ENCODE data around the gene ENHO.
"Not testable (repeated sequence)": the region's sequence is repeated elsewhere in the genome, so short reads cannot be mapped to it uniquely, and the experiment has no call there.

Gene ENHO

DNA sequence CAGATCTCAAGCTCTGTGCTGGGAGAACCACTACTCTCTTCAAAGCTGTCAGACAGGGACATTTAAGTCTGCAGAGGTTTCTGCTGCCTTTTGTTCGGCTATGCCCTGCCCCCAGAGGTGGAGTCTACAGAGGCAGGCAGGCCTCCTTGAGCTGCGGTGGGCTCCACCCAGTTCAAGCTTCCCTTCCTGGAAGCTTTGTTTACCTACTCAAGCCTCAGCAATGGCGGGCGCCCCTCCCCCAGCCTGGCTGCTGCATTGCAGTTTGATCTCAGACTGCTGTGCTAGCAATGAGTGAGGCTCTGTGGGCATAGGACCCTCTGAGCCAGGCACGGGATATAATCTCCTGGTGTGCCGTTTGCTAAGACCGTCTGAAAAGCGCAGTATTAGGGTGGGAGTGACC, 9.3 kb upstream of the ENHO start:
- in situ Hi-C loops (cut with MboI; ENCODE audit: low sequenced_read_pairs), result not testable (repeated sequence)

DNA sequence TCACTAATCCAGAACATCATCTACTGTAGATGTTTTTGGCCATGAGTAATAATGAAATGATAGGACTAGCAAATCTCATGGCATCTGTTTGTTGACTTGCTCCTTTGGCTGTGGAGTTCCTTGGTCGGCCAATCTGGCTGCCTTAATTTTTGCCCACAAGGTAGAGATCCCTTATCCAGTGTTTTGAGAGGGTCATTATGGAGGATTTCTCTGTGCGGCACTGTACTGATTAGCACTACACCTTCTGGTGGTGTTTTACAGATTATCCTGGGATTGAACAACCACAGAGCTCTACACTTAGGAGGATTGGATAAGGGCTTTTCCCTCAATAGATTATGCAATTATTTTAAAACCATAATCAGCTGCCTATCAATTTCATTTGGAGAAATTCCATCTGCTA, 3.2 kb upstream of the ENHO start:
- in situ Hi-C loops (cut with MboI; ENCODE audit: low sequenced_read_pairs), result no loop called here

DNA sequence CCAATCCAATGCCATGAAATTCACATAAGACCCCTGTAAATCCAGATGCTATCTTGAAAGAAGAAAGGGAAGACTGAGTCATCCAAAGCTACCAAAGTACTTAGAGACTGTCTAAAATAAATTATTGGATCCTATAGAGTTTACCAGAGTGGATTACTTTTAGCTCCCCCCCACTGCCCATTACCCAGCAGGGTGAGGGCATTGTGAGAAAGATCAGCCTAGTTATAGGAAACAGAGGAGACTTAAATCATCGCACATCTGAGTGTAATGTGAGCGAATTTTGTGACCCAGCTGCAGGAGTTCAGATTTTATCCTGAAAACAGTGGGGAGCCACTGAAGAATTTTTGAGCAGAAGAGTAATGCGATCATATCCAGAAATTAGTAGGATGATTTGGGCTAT, 1.6 kb upstream of the ENHO start:
- in situ Hi-C loops (cut with MboI; ENCODE audit: low sequenced_read_pairs), result no loop called here

DNA sequence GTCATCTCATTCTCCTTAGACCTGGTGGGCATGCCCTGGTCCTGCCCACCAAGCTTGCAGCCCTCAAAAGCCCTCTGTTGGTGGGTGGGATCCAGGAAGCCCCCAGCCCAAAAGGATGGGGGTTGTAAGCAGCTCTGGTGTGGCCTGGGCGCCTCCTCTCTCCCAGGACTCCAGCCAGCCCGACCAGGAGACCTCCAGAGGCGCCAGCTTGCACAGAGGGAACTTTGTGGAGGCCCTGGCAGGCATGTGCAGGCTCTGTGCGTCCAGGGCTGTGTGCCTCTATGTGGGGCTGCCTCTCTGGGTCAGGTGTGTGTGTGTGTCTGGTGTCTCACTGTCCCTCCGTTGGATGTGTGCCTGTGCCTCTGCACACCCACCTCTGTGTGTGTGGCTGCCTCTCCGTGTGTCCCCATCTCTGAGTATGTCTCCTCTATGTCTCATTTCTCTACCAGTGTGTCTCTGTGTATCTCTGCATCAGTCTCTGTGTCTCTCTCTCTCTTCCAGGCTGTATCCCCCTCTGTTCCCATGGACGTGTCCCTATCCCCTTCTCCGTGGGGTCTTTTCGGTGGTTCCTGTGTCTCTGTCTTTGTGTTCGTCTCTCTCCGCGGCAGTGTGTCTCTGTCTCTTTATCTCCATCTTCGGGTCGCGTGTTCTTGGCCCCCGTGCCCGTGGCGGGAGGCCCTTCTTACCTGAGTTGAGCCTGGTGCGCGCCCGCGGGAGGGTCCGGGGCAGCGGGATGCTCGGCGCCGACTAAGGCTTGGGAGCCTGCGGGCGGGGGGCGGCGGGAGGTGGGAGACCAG, 501 bp downstream of the ENHO start:
- in situ Hi-C loops (cut with MboI; ENCODE audit: low sequenced_read_pairs), result no loop called here

DNA sequence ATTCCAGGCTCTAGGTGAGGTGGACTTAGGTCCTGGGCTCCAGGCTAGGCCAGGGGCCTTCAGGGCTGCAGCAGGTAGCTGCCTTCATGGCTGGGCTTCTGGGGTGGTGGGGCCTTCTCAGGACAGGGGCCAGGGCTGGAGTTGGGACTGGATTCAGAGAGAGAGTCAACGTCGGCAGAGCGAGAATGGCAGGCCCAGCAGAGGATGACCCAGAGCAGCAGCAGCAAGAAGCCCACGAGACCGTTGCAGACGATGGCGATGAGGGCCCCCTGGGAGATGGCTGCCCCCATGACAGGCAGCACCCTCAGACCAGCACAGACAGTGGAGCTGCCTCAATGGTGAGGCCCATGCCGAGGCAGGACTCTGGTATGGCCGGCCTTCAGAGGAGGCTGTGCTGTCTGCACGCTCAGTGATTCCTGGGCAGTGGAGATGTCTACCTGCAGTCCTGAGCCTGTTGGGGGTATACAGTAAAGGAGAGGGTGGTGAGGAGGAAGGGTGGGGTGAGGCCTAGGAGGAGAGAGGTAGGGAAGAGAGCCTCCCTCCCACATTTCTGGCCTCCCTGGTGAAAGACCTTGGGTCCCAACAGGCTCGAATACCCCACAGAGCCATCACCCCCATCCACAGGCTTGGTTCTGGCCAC, 1.3 kb downstream of the ENHO start:
- in situ Hi-C loops (cut with MboI; ENCODE audit: low sequenced_read_pairs), result no loop called here

DNA sequence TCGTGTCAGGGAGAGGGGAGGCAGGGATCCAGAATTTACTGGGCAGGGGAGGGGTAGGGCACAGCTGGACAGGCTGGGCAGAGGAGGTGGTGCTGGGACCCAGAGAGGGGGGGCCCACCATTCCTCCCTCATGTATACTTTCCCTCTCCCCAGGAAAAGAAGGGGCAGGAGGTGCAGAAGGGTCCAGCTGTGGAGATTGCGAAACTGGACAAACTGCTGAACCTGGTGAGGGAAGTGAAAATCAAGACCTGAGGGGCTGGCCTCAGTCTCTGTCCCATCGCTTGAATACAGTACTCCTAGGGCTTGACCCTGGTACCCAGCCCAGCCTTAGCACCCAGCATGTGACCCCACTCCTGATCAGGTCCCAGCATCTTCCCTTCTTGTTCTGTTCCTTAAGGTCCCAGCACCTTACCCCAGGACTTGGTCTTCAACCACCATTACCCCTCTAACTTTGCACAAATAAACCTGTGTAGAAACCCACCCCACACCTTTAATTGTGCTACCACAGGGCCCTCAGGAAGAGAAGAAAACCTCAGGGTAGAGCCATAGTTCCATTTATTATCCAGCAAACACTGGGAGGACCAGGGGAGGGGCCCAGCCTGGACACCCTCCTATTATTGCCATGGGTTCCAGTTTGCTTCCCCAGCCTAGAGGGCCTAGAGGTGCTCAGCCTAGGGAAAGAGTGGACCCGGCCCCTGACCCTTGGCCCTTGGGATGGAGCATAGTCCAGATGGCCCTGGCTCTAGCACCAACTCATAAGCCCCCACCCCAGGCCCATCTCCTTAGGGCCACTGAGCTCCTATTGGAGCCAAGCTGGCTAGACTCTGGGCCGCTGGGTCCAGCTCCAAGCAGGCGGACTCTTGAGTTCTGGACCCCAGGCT, 2.0 kb downstream of the ENHO start:
- in situ Hi-C loops (cut with MboI; ENCODE audit: low sequenced_read_pairs), result no loop called here

DNA sequence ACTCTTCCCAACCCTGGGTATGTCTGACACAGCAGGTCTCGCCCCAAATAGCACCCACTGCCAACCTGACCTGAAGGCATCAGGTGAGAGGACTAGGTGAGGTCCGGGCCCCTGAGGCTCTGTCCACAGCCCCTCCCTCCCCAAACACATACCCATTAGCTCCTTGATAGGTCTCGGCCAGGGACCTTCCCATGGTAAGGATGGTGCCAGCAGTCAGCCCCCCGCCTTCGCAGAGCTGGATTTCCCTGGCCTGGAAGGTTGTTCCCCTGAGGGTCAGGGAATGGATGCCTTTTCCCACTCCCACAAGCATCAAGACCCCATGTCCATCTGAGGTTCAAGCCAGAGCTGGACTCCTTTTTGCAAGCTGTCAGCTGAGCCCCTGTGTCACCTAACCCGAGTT, 2.7 kb downstream of the ENHO start:
- in situ Hi-C loops (cut with MboI; ENCODE audit: low sequenced_read_pairs), result no loop called here

DNA sequence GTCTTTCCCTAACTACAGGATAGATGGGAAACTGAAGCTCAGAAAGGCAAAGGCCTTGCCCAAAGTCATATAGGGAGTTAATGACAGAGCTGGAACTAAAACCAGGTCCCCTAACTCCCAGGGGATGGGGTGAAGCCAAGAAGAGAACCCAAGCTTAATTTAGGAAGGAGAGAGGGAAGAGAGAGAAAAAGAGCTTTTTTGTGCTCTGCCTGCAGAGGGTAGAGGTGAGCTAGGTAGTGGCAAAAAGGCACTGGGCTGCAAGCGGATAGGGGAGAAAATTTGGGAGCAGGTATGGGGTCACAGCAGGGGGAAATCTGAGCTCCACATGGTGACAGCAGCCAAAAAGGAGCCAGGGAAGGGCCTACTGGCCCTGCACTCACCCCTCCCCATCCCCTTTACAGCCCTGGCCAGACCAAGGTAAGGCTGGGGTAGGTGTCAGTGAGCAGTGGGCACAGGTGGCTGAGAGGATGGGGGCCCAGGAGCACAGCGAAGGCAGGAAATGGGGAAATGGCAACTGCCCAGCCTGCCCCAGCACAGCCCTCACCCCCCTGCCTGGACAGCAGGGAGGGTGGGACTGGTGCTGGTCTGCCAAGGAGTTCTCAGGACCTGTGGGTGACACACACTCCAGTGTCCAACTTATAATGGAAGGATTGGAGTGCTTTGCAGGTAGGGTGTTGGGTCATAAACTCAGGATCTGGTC, 3.3 kb downstream of the ENHO start:
- in situ Hi-C loops (cut with MboI; ENCODE audit: low sequenced_read_pairs), result no loop called here

DNA sequence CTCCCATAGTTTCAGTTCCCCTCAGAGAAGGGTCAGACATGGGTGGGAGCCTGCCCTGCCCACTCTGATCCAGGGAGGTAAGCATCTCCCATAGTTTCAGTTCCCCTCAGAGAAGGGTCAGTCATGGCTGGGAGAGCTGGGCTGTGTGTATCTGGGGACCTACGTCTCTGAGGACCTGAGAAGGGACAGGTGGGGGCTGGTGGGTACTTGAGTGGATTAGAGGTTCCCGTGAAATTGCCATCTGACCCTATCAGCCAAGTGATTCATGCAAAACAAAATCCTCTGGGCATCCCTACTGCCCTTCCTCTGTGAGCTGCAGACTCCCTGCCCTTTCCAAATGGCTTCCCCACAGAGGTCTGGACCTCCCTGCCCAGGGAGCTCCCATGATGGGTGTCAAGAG, 3.9 kb downstream of the ENHO start:
- in situ Hi-C loops (cut with MboI; ENCODE audit: low sequenced_read_pairs), result no loop called here

DNA sequence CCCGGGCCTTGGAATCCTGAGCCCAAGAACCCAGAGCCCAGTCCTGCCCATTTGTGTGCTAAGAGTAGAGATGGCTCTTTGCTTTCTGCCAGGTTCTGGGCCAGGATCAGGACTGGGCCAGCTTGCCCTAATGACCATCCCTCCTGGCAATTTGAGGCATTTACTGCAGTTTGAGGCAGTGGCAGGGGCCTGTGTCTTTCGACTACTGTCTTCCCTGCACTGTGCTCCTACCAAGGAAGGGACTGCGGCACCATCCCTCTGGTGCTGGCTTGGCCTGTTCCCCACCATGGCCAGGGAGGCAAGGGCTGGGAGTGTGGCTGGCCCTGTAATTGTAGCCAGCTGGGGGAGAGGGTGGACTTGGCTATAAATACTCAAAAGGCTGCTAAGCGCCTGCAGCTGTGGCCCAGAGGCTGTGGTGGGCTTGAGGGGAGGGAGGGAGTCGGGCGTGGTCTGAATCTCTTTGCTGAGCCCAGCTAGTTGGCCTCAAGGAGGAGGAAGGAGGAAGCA, 4.6 kb downstream of the ENHO start:
- in situ Hi-C loops (cut with MboI; ENCODE audit: low sequenced_read_pairs), result no loop called here

DNA sequence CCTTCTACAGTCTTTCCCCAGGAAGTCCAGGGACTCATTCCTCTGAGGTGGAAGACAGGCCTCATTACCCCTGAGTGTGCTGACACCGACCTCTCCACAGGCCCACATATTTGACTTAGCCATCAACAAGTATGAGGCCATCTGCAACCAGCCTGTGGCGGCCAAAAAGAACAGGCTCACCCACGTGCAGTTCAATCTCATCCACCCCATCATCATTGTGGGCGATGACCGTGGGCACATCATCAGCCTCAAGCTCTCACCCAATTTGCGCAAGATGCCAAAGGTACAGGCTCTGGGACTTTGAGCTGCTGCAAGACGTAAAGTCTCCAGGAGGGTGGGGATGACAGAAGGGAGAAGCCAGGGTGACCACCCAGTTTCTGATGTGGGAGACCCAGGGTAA, 5.6 kb downstream of the ENHO start:
- in situ Hi-C loops (cut with MboI; ENCODE audit: low sequenced_read_pairs), result no loop called here

DNA sequence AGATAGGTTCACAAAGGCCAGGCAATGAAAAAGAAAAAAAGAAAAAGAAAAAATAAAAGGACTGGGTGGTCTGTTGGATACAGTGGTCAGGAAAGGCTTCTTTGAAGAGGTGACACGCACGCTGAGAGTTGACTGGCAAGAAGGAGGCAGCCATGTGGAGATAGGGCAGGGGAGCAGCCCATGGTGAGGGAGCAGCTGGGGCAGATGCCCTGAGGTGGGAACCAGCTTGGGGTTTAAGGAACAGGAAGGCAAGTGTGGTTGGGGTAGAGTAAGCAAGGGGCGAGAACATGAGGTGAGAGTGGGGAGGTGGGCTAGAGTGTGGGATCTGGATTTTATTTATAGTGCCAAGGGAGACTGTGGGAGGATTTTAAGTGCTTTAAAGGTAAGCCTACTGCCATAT, 6.8 kb downstream of the ENHO start:
- in situ Hi-C loops (cut with MboI; ENCODE audit: low sequenced_read_pairs), result no loop called here

DNA sequence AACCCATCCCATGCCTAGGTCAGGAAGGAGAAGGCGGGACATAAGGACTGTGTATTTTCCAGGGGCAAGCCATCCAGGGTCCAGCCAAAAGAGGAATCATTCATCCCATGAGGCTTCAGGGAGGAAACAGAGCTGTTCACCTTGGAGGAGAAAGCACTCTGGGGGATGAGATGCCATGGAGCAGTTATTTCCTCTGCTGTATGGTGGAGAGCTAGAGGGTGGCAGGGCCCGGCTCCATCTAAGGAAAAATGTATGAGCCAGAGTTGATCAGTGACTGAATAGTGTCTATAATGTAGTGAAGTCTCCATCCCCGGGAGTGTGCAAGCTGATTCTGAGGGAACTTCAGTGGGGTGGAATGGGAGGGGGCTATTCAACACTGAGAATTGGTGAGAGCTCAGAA, 8.0 kb downstream of the ENHO start:
- in situ Hi-C loops (cut with MboI; ENCODE audit: low sequenced_read_pairs), result no loop called here

DNA sequence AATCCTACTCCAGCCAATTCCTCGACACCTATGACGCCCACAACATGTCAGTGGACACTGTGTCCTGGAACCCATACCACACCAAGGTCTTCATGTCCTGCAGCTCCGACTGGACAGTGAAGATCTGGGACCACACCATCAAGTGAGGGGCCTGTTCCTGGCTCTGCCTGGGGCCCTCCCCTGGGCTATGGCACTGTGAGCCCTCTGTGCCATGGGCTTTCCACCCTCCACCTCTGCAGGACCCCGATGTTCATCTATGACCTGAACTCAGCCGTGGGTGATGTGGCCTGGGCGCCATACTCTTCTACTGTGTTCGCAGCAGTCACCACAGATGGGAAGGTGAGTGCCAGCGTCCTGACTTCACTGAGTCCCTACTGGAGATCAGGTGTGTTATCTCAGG, 8.4 kb downstream of the ENHO start:
- in situ Hi-C loops (cut with MboI; ENCODE audit: low sequenced_read_pairs), result no loop called here

DNA sequence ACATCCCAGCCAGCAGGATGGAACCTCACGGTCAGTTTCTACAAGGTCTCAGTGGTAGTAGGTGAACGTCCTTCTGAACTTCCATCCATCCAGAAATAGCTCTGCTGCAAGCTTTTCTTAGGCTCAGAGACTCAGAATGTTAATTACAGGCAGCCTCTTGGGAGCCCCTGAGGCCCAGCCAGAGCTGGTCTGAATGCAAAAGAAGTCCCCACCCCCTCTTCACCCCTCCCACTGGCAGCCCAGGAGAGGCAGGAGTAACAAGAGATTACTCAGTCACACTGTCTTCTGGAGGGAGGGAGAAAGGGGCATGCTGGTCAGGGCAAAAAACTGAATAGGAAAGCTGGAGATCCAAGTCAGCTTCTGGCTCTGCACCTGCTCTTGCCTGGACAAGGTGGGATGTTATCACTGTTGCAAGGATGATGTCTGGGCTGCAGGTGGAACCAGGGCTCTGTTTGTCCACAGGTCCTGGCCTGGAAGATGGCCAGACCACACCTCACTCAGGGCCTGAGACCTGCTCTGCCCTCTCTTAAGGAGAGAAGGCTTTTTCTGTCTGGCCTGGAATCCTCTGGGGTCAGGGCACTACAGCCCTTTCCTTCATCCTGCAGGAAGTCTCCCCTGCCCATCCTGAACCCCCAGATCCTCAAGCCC, 9.1 kb downstream of the ENHO start:
- in situ Hi-C loops (cut with MboI; ENCODE audit: low sequenced_read_pairs), result no loop called here

DNA sequence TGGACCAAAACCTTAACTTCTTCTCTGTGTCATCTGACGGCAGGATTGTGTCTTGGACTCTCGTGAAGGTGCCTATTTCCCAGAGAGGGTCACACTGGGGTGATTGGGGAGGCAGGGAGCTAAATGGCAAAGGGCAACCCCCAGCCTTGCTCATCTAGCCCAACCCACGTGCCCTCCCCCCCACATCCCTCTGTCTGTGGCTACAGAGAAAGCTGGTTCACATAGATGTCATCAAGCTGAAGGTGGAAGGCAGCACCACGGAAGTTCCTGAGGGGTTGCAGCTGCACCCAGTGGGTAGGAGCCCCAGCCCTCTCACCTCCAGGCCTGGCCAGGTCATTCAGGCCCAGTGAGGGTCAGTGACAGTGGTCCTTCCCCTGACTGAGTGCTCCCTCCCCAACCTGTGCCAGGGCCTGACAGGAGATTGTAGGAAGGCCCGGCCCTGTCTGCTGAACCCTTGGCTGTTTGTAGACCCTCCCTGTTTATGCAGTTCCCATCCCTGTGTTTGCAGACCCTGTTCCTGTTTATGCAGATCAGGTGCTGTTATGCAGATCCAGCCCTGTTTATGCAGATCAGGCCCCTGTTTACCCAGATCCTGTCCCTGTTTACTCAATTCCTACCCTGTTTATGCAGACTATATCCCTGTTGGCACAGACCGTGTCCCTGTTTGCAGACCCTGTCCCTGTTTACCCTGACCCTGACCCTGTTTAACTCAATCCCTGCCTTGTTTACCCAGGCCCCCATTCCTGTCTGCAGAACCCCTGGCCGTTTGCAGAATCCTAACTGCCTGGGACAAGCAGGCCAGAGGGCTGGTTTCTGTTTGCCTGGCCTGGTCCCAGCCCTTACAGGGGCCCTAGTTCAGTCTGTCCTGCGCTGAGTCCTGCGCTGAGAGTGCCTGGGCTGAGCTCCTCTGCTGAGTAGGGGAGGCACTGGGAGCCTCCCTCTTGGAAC, 10.4 kb downstream of the ENHO start:
- in situ Hi-C loops (cut with MboI; ENCODE audit: low sequenced_read_pairs), result no loop called here

DNA sequence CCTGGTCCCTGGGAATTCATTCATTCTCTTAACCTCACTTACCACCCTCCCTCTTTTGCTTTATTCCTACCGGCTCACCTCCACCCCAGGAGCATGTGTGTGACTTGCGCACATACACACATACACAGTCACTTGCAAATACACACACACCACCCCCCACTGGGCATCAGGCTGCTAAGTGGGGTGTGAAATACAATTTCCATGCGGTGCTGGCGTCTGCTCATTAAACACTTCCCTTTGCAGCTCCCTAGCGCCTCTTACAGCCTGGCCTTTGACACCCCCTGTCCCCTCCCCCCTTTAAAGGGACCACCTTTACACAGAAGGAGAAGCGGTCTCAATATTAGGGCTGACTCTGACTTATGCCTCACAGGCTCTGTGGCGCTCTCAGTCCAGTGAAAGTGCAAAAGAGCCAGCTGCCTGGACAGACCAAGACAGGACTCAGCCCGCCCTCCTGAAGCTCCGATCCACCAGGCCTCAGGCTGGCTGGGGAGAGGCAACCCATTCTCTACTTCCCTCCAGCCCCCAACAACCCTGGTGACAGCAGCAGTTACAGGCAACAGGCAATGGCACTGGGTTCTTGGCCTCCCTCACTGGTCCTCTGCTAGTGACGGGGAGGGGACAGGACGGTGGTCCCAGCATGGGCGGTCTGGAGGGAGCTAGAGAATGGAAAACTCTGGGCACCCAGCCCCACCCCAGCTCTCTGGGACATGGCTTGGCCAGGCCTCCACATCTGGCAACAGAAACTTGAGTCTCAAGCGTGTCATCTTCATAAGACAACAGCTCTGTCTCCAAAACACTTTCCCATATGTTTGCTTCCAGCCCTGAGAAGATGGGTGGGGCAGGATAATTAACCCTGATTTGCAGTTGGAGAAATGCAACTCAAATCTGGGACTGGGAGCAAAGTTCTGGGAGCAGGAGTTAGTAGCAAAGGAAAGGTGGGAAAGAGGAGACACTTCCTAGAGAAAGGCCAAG, 12.0 kb downstream of the ENHO start:
- in situ Hi-C loops (cut with MboI; ENCODE audit: low sequenced_read_pairs), result no loop called here

DNA sequence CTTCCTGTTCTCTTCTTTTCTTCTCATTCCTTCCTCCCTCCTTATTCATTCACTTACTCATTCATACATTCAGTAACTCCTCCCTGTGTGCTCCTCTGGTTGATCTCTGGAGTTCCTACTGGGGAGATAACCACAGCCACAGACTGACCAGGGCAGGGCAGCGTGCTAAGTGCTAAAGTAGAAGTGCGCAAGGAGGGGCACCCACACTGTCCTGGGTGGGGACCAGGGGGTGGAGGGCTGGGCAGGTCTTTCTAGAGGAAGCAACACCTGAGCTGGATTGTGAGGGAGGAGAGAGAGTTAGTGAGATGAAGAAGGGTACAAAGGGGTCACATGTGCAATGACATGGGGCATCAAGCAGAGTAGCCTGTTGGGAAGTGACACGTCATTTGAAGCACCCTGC, 13.8 kb downstream of the ENHO start:
- in situ Hi-C loops (cut with MboI; ENCODE audit: low sequenced_read_pairs), result loop anchor here (5.0 kb wide), 1 partner anchor 107 kb away; no protein-coding TSS in a partner anchor
